T-helper 22 cell (primary cell): ENCODE data around the gene ARID5A.

Source experiments
- DNase-seq: peaks from one replicate; pipeline ENCODE4 v3.0.0-alpha.2; 2020; ENCODE audit warnings: low read depth

The ARID5A gene

DNA sequence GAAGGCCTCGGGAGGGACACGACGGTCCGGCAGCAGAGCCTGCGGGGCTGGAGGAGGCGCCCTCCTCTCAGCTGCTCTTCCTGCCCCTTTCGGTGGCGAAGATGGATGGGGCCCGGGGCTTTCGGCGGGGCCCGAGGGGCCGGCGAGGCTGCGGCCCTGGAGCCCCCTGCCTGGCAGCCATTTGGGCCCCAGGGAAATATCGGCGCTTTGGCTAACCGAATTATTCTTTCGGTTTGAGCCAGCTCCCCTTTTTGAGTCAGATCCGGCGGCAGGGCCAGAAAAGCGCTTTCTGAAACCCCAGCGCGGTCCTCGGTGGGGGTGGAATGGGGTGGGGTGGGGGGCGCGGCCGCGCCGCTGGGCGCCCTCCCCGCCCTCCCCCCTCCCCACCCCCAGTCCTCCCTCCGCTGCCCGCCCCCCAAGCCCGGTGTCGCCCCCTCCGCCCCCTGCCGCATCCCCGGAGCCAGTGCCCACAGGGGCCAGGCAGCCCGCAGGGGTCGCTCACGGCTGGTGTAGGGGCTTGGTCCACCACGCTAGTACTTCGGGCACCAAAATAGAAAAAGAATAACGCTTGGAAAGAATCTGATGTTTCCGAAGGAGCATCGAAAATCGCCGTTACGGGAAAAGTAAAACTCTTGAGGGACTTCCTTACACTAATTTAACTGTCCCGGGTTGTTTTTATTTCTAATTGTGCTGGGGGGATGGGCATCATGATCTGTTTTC, 9.1 kb upstream of the ARID5A start:
- DNase-seq: peak; percentile 31

DNA sequence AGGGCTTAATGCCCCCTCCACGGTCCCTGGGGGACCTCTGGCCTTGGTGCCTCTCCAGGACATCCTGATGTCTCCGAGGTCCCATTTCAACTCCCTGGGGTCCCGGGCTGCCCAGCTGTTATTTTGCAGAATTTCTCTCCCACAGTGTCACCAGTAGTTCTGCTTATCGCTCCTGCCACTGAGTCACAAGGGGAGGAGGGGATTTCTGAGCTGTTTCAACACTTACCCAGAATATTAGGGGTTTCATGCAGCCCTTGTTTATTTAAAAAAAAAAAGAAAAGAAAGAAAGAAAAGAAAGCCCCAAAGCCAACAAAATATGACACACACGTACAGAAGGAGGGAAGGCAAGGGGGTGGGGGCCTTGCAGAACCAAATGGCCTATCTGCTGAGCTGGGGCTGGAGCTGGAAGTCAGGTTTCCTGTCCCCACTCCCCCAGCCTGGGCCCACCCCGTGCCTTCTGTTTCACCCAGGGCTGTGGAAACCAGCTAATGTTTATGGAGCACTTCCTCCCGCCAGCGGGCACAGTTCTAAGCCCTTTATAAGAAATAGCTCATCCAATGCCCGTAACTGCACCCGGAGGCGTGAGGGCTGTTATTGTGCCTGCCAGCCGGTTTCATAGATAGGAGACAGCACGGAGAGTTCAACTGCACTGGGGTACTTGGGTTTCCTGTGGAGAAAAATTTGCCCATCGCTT, 8.4 kb upstream of the ARID5A start:
- peak; percentile 54 for DNase-seq

DNA sequence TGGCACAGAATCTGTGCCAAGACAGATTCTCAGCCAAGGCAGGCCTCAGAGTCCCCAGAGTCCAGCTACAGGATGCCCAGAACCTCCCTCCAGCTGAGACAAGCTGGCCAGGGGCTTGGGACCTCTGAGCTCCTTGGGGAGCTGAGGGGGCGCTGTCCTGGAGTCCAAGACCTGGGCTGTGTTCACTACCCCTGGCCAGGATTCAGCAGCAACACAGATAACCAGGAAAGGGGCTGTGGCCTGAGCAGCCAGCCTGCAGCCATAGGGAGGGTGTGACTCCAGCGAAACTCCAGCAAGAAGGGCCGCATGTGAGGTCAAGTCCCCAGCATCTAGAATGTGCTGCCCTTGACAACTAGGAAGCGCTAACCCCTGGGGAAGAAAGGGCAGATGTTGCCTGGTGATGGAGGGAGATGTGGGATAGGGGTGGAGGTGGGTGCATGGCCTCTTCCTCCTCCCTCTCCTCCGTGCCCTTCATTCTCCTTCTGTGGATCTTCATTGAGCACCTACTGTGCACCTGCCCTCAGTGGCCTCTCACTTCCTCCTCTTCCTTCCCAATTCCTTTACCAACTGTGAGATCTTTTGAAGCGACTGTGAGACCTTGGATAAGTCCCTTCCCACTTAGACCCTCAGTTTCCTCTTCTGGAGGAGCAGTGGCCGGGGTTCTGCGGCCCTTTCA, 7.7 kb upstream of the ARID5A start:
- no peak for DNase-seq

GRCh38 chr2:96529376-96530143, 7.0 kb upstream of the ARID5A start:
- no peak for DNase-seq

DNA sequence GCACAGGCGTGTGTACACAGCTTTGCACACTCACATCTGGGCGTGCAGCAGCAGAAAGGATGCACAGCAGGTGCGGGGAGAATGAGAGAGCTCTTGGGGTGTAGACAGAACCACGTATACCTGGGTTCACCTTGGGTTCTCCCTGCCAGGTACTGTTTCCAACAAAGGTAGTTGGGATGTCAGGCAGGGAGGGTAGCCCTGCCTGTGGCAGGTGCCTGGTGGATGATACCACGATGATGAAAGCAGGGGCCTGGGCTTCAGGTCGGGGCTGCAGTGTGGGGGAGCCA, 6.5 kb upstream of the ARID5A start:
- DNase-seq: no peak

- DNase-seq: no peak
Observed at GRCh38 chr2:96530474-96531357, 5.8 kb upstream of the ARID5A start.

GRCh38 chr2:96531366-96531765, 5.2 kb upstream of the ARID5A start:
- DNase-seq: no peak

GRCh38 chr2:96531872-96532505, 4.6 kb upstream of the ARID5A start:
- DNase-seq: peak; percentile 83

GRCh38 chr2:96532641-96533291, 3.8 kb upstream of the ARID5A start:
- no peak for DNase-seq

DNA sequence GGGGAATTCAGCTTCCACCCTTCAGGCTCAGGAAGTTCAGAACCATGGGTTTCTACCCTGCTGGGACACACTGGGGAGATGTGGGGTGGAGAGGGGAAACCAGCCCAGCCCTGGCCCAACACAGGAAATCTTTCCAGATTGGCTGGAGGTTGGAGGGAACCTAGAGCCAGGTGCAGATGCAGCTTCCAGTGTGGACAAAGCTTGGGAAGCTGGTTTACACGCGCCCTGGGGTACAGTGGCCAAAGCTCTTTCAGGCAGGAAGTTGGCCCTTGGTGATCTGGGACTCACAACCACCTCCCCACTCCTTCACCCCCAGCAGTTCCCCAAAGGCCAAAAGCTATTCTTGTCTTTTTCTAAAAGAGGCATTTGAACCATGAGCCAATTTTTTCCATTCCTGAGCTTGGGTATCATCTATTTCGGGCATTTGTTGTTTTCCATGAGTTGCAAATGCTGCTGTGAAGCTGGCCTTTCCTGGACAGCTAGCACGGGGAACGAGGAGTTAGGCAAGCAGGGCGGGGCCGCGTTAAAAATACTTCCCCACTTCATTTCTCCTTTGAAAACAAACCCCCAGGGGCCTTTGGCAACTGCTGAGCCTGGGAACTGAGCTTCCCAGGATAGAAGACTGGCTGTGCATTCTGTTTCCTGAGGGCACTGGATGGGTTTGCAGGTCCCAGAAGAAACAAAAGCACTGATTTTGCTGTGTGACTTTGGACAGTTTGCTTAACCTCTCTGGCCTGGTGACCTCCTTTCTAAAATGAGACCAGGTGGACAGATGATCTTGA, 3.1 kb upstream of the ARID5A start:
- DNase-seq: no peak

GRCh38 chr2:96534141-96534540, 2.4 kb upstream of the ARID5A start:
- no peak for DNase-seq

- no peak for DNase-seq
Observed at GRCh38 chr2:96534701-96535181, 1.8 kb upstream of the ARID5A start.

DNA sequence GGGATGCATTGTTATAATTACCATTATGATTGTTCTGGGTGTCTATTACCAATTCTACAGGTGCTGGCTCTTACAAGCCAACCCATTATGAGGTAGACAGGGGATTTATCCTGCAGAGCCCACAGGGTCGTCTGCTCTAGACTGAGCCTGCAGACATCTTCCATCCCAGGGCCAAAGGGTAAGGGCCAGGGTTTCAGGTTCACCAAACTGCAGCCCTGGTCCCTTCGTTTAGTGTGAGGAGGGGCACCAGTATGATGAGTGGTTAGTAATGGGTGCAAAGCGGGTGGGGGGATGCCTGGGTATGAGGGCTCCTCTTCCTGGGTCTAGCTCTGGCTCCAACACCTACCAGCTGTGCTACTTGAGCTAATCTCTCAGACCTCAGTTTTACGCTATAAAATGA, 1.2 kb upstream of the ARID5A start:
- DNase-seq: no peak

- DNase-seq: peak; percentile 88
Observed at GRCh38 chr2:96537066-96537733, 648 bp downstream of the ARID5A start.

DNA sequence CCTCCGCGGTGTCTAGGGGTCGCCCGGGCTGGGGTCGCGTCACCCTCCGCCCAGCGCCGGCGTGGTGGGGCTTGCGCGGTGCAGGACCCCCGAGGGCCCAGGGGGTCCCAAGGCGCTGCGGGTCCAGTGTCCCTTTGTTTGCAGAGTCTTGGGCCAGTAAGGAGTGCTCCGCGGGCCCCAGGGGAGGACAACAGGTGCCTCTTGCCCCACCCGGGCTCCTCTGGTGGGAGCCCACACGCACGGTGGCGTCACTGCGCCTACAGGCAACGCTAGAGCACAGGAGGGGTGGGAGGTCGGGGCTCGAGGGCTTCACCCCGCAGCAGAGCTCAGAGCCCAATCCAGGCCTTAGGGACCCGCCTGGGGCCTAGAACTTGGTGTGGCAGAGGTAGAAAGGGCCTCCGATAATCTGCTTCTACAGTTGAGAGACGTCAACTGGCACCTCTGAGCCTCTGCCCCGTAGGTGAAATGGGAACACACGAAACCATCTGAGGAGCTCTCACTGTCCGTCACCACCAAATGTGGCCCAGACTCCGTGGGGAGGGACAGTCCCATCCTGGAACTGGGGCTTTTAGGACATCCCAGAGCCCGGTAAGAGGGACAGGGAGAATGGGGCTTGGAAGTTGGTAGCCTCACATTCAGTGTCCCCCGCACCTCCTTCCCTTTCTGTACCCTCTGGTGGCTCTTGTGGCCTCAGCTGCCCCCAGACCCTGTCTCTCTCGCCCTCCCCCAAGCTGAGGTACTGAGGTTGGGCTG, 1.4 kb downstream of the ARID5A start:
- DNase-seq: peak; percentile 55

- peak; percentile 83 for DNase-seq
Observed at GRCh38 chr2:96538487-96539214, 2.1 kb downstream of the ARID5A start.

DNA sequence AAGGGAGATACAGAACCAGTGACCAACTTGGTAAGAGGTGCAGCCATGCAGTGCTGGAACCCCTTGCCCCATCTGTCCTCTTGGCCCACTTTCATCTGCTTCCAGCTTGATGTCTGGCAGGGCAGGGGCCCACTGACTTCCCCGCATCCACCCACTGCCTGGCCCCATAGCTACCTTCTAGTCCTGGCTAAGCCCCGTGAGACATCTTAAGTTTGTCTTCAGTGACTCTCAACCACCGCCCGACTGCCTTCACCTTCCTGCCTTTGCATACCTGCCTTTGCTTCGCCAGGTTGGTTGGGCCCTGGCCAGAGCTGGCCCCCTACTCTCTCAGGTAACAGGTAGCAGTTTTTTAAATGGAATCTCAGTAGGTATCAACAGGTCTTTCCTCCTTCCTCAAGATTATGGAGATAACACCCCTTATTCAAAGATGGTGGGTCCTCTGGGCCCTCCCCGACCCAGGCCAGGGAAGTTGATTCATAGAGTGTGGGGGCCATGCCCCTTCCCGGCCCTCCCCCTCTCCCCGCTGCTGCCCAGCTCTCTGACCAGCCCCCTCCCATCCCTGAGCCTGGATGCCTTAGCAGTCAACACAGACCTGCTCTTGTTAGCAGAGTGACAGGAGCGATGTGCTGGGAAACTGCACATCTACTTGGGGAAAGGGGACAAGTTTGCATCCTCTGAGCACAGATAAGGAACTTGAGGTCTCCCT, 2.8 kb downstream of the ARID5A start:
- no peak for DNase-seq
